NCI-H2227 (cell line): ENCODE results near the gene DSP.
A peak's percentile ranks its signal among the peaks of the same experiment; 100 is the strongest.

Source experiments
- DNase-seq: peaks from one replicate; lab custom pipeline; 2025; ENCODE audit not compliant: unreplicated experiment; lab: John Stamatoyannopoulos, UW

Gene DSP, protein sequence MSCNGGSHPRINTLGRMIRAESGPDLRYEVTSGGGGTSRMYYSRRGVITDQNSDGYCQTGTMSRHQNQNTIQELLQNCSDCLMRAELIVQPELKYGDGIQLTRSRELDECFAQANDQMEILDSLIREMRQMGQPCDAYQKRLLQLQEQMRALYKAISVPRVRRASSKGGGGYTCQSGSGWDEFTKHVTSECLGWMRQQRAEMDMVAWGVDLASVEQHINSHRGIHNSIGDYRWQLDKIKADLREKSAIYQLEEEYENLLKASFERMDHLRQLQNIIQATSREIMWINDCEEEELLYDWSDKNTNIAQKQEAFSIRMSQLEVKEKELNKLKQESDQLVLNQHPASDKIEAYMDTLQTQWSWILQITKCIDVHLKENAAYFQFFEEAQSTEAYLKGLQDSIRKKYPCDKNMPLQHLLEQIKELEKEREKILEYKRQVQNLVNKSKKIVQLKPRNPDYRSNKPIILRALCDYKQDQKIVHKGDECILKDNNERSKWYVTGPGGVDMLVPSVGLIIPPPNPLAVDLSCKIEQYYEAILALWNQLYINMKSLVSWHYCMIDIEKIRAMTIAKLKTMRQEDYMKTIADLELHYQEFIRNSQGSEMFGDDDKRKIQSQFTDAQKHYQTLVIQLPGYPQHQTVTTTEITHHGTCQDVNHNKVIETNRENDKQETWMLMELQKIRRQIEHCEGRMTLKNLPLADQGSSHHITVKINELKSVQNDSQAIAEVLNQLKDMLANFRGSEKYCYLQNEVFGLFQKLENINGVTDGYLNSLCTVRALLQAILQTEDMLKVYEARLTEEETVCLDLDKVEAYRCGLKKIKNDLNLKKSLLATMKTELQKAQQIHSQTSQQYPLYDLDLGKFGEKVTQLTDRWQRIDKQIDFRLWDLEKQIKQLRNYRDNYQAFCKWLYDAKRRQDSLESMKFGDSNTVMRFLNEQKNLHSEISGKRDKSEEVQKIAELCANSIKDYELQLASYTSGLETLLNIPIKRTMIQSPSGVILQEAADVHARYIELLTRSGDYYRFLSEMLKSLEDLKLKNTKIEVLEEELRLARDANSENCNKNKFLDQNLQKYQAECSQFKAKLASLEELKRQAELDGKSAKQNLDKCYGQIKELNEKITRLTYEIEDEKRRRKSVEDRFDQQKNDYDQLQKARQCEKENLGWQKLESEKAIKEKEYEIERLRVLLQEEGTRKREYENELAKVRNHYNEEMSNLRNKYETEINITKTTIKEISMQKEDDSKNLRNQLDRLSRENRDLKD (N-terminal part only)

DNA sequence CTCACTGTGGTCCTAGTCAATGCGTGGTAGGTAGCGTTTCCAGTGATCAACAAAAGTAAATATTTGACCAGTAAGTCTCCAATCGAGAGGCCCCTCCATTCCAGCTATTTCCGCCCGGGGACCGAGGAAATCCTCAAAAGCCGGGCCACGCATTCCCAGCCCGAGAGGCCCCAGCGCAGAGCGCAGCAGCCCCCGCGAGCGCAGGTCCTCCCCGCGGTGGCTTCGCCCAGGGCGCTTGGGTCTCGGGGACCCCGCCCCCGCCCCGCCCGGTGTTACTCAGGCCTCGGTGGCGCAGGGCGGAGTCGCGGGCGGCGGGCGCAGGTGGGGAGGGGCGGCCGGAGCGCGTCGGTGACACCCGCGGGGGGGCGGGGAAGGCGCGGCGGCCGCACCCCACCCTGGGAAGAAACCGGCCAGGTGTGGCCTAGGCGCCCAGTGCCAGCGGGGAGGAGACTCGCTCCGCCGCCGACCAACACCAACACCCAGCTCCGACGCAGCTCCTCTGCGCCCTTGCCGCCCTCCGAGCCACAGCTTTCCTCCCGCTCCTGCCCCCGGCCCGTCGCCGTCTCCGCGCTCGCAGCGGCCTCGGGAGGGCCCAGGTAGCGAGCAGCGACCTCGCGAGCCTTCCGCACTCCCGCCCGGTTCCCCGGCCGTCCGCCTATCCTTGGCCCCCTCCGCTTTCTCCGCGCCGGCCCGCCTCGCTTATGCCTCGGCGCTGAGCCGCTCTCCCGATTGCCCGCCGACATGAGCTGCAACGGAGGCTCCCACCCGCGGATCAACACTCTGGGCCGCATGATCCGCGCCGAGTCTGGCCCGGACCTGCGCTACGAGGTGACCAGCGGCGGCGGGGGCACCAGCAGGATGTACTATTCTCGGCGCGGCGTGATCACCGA lies at the start of gene DSP:
Gene DSP, plus strand, starts transcription at position 497 of the 890 bp plus-strand sequence. Its CDS starts 245 bp downstream, at position 742.
- DNase-seq, result peak; percentile 58

DNA sequence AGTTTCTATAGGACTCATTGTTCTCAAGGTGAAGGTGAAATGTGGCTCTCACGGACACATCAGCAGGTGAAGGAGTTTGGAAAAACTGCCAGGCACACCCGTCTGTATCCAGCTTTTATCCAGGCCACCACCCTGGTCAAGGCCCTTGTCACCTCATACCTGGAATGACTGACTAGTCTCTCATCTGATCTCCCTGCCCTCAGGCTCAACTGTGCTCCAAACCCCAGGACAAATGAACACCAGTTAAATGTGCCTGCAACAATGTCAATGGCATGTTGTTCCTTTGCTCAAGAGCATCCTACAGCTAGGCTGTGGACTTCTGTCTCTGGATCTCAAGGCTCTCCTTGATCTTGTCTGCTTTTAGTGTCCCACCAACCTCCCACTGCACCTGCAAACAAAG lies 47.6 kb upstream of the DSP start:
- DNase-seq, result no peak

DNA sequence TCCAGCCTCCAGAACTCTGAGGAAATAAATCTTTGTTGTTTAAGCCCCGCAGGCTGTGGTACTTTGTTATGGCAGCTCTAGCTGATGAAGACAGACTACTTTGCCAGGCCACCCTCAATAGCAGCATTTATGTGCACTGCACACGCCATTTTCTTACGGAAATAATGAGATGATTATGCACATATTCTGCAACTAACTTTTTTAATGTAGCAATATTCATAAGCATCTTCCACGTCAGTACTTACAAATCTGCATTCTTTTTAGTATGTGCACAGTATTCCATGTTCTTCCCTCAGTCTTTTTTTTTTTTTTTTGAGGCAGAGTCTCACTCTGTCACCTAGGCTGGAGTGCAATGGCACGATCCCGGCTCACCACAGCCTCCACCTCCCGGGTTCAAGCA lies 46.8 kb upstream of the DSP start:
- DNase-seq, result no peak

DNA sequence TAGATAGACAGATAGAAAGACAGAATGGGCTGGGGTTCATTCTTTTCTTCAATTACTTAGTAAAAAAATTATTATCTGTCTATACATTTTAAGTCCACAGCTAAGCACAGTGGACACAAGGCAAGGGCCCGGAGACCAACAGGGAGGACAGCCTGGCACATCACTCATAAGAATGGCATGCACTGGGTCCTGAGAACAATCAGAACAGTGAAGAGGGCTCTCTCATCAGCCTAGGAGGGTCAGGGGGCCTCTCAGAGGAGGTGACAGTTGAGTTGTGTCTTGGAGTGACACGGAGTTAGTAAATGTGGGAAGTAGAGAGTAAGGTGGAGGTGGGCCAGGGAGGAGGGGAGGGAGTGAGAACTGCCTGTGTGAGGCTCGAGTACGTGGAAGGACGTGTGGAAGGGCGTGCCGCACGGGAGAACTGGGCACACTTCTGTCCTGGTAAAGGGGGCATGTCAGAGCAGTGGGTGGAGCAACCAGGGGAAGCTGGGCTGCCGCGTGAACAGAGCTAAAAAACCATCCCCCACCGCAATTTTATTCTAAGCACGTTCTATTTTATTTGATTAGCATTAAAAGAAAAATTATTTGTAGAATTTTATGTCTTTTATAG lies 45.1 kb upstream of the DSP start:
- no peak for DNase-seq

DNA sequence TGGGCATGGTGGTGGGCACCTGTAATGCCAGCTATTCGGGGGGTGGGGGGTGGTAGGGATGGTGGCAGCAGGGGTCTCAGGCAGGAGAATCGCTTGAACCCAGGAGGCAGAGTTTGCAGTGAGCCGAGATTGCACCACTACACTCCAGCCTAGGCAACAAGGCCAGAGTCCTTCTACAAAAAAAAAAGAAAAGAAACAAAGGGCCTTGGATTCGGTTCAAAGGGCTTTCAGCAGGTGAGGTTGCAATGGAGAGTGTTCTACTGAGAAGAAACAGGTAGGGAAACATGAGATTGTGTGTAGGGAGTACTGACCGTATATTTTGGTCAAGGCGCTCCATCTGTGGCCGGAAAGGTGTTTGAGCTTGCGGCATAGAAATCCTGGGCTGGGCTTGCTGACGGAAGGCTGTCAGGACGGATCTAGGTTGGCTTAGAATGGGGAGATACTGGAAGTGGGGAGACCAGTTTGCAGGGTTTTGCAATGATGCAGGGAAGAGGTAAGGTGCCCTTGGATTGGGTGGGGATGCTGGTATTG lies 40.7 kb upstream of the DSP start:
- DNase-seq, result no peak

DNA sequence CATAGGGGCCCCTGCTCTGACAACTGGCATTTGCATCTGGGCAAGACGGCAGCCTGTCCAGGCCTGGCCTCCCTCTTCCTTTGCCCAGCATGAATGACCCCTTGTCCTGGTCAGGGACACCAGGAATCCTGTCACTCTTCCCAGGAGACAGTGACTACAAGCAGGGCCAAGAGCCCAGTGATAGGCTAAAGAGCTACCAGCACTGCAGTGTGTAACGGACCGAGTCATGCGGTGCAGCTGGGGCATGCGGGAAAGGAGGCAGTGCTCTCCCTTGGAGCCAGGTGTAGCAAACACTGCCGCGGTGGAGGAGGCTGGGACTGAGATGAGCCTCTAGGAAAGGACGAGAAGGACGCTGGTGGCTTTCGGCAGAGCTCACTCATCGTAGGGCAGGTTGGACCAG lies 38.7 kb upstream of the DSP start:
- no peak for DNase-seq

DNA sequence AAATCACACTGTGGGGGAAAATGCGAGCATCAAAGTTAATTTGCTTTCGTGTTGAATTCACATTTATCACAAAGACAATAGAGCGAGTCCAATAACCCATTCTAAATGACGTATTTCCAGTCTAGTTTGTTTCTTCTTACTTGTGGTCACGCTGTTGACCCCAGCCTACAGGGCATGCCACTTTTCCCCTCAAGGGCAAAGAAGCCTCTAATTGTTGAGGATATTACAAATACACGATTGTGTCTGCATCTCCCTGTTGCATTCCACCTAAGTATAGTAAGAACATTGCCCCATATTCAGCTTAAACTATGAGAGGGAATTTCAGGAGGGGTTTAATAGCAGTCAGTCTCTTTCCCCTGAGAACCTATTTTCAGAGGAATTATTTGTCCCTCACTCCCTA lies 37.4 kb upstream of the DSP start:
- no peak for DNase-seq

DNA sequence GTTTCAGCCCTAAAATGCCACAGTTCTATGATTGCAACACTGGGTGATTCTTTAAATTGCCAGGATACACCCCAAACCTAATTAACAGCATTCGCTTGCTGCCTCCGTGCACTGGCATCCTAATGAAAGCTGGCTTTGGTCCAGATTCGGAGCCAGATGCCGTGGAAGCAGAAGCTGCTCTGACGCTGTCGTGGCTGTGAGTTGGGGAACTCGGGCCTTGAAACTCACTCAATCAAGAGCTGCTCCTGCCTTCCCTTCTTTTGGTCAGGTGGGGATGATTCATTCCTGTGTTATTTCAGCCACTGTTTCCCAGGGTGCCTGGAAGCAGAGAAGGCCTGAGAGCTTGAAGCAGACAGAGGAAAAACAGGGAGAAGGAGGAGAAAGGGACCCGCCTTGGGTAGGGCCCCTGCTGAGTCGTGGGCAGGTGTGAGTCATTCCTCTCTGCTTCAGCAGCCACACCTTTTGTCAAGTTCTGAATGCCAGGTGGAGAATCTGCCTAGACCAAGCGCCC lies 36.2 kb upstream of the DSP start:
- DNase-seq, result peak; percentile 48

DNA sequence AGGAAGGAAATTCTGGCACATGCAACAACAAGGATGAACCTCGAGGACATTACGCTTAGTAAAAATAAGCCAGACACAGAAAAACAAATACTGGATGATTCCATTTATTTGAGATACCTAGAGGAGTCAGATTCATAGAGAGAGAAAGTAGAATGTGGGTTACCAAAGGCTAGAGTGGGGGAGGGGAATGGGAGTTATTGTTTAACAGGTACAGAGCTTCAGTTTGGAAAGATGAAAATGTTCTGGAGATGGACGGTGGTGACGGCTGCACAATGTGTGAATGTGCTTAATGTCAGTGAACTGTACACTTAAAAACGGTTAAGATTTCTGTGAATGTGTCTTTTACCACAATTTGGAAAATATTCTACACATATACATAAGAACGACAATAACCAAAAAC lies 33.9 kb upstream of the DSP start:
- DNase-seq, result no peak

DNA sequence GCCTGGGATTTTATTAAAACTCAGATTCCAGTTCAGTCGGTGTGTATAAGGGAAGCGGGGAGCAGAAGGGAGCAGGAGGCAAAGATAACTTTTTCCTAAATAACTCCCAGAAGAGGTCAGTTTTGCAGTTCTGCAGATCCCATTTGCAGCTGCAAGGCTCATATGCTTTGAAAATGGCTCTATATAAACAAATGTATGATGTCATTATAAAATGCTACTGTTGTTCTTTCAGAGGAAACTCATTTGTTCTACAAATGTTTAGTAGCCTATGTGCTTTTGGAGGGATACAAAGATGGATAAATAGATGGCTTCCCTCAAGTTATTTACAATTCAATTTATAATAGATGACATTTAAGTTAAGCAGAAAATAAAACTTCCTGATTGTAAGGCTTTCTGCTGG lies 29.2 kb upstream of the DSP start:
- DNase-seq, result no peak

DNA sequence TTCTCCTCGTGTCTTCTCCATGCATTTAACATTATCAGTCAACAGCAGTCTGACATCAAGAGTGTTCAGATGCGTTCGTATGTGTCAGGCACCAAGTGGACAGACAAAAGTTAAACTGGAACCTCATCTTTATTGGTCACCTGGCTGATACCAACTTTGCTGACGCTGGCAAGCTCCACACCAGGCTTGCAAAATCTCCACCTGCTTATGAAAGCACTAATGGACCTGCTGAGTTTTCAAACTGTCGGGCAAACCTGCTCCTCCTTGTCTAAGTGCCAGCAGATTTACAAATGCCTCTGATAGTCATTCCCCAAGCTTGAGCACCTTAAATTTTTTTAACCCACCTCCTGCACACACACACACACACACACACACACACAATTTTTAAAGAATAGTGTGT lies 27.9 kb upstream of the DSP start:
- no peak for DNase-seq

DNA sequence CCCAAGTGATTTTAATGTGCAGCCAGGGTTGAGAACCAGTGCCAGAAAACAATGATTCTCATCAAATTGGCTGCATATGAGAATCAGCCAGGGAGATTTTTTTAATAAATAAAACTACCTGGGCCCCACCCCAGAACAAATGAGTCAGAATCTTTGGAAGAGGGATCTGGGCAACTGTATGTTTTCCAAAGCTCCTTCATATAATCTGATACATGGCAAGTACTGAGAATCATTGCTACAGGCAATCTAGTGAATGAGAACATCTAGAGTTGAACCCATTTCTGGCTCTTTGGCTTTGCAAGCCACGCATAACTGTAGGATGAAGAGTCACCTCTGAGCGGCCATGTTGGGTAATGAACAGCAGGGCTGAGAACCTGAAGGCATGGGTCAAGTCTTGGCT lies 26.1 kb upstream of the DSP start:
- no peak for DNase-seq

DNA sequence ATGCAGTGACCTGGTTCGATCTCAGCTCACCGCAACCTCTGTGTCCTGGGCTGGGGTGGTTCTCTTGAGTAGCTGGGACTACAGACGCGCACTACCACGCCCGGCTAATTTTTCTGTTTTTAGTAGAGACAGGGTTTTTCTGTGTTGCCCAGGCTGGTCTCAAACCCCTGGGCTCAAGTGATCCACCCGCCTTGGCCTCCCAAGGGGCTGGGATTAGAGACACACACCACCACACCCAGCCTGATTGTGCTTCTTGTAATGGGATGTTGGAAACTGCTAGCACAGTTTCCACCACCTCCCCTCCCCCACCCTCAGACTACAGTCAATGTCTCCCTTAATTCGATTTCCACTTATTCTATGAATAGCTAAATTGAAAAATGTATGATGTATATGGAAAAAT lies 22.6 kb upstream of the DSP start:
- DNase-seq, result no peak

DNA sequence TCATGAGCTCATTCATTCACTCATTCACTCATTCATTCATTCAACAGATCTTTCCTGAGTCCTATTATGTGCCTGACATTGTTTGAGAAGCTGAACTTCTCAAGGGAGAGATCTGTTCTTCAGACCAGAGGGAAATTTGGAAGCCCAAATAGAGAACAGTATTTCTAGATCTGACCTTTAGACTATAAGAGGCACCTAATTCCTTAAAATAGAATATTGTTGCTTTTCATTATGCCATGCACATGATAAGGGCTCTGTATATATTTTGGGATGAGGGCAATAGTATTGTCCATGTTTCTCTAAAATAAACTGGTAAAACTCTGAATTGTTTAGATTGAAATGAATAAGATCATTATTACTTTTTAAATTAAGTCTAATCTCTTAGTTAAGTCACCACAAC lies 18.6 kb upstream of the DSP start:
- DNase-seq, result no peak

DNA sequence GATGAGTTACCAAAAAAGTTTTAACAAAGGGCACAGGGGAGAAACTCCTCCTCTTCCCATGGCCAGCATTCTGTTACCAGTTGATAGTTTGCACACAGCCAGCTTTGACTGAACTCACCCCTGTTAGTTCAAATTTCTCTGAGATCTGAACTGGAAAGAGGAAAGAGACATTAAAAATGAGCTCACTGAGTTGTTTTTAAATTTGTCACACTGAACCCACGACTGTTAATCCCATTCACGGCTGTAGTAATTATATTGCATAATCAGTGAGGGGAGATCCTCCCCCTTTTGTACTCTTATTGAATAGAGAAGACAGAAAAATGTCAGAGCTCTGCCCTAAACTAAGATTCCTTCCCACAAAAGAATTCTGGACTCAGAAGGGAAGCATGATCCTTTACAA lies 17.5 kb upstream of the DSP start:
- DNase-seq, result no peak

DNA sequence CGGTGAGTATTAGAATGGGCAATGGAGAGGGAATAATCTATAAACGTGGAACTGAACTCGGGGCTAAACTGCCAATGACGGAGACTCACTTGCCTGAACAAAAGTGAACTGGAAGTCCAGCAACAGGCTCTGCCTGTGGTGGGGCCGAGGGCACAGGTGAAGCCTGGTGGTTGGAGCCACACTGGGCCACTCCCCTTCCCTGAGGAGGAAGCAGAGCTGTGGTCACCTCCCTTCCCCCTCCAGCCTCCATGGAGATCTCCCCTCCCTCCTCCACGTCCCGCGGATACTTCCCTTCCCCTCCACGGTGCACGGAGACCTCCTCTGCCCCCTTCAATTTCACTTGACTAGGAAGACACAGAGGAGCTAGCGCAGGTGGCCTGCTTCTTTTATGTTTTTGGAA lies 14.7 kb upstream of the DSP start:
- no peak for DNase-seq

DNA sequence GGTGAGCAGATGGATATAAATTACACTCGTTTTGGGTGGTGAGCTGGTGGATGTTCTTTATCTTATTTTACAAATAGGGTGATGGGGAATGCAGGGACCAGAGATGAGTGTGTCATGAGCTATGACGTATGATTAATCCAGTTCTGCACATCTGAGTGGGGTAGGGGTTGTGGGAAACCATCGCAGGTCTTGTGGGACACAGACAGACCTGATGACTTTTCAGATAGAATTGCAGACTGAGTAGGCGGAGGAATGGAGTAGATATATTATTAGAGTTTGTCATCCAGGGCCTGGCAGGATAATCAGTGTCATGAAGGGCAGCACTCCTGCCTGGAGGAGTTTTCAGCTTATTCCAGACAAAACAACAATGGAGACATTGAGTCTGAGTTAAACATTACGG lies 12.9 kb upstream of the DSP start:
- DNase-seq, result peak; percentile 24

DNA sequence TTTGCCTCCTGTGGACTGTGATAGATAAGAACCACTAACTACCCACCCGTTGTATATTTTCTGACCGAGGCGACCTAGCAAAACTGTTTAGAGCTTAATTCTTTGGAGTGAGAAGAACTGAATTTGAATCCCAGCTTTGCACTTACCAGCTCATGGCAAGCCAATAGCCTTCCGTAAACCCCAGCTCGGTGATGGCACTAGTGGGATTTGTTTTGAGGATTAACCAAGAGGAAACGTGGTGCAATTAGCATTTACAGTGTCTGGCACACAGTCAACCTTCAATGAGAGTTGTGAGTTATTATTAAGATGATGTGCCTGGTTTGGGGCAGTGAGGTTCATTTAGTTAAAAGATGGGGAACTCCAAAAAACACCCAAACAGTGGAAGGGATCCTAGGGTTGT lies 12.3 kb upstream of the DSP start:
- DNase-seq, result no peak

DNA sequence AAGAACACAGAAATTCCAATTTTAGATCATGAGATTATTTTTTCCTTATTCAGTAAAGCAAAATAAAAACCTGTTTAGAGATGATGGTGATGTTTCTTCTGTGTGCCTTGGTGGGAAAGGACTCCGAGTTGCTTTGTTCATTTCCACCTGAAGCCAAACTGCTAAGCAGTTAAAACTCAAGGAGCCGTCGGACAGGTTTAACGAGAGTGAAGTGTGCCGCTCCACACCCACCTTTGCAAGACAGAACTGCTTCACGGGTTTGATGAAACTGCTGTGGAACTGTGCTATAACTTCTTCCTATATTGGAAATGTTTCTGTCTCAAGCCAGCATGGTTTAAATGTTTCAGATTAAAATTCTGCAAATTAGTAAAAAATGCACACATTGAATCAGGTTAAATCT lies 9.2 kb upstream of the DSP start:
- DNase-seq, result no peak

DNA sequence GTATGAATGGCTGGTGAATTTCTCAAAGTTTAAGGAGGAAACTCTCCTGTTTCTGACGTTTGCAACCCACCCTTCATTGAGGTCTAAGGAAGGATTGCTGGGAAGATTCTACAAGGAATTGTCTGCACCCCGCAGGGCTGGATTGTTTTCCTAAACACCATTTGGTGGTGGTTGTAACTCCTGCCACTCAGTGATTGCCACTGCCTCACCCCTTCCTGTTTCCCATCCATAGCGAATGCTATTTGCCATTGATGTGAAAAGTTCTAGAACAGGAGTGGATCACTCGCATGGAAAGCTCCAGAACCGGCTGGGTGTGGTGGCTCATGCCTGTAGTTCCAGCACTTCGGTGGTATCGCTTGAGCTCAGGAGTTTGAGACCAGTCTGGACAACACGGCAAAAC lies 8.7 kb upstream of the DSP start:
- DNase-seq, result no peak
